Mesendoderm (in vitro differentiated cells): ENCODE results near the gene CP.
"Not testable (repeated sequence)": the region's sequence is repeated elsewhere in the genome, so short reads cannot be mapped to it uniquely, and the experiment has no call there.

Source experiments
- DNase-seq: peaks from one replicate; pipeline ENCODE4 v3.0.0; 2013
- H2AK5ac ChIP-seq: 2 replicates; pipeline ENCODE4 v1.6.1; 2013; ENCODE audit warnings: low read length, inconsistent platforms
- H2BK120ac ChIP-seq: 2 replicates; pipeline ENCODE4 v1.6.1; 2013; ENCODE audit warnings: low read depth, mild to moderate bottlenecking, low read length, moderate library complexity, mixed read lengths
- H2BK15ac ChIP-seq: replicated peaks from 2 replicates; pipeline ENCODE4 v1.6.1; 2013; ENCODE audit warnings: low read depth, mild to moderate bottlenecking, moderate library complexity
- H2BK5ac ChIP-seq: 2 replicates; pipeline ENCODE4 v1.6.1; 2013; ENCODE audit warnings: low read length, inconsistent platforms
- H3K18ac ChIP-seq: 2 replicates; pipeline ENCODE4 v1.6.1; 2013; ENCODE audit warnings: mild to moderate bottlenecking, low read length, mixed read lengths
- H3K23ac ChIP-seq: one replicate; pipeline ENCODE4 v1.6.1; 2013; ENCODE audit warnings: low read length
- H3K27ac ChIP-seq: 2 replicates; pipeline ENCODE4 v1.5.1; 2013; ENCODE audit warnings: low read depth, mild to moderate bottlenecking, inconsistent platforms, low read length, moderate library complexity
- H3K27me3 ChIP-seq: 2 replicates; pipeline ENCODE4 v1.6.1; 2013; ENCODE audit warnings: low read length, control low read depth, mild to moderate bottlenecking, inconsistent platforms; ENCODE audit not compliant: insufficient read depth, poor library complexity
- H3K36me3 ChIP-seq: 2 replicates; pipeline ENCODE4 v1.6.1; 2013; ENCODE audit warnings: low read length, inconsistent platforms; ENCODE audit not compliant: control insufficient read depth, insufficient read depth
- H3K4ac ChIP-seq: one replicate; pipeline ENCODE4 v1.6.1; 2013; ENCODE audit warnings: low read depth, mild to moderate bottlenecking, low read length, moderate library complexity
- H3K4me1 ChIP-seq: 2 replicates; pipeline ENCODE4 v1.6.1; 2013; ENCODE audit warnings: low read depth, low read length, inconsistent platforms; ENCODE audit not compliant: control insufficient read depth
- H3K4me2 ChIP-seq: 2 replicates; pipeline ENCODE4 v1.6.1; 2013; ENCODE audit warnings: low read length
- H3K4me3 ChIP-seq: 2 replicates; pipeline ENCODE4 v1.5.1; 2013; ENCODE audit warnings: mild to moderate bottlenecking, low read length
- H3K56ac ChIP-seq: one replicate; pipeline ENCODE4 v1.6.1; 2013; ENCODE audit warnings: low read length
- H3K79me1 ChIP-seq: 2 replicates; pipeline ENCODE4 v1.6.1; 2013; ENCODE audit warnings: low read length, inconsistent platforms
- H3K79me2 ChIP-seq: 2 replicates; pipeline ENCODE4 v1.6.1; 2013; ENCODE audit warnings: mild to moderate bottlenecking, low read length; ENCODE audit not compliant: control insufficient read depth, insufficient read depth
- H3K9ac ChIP-seq: 2 replicates; pipeline ENCODE4 v1.6.1; 2013; ENCODE audit warnings: low read length, inconsistent platforms
- H4K5ac ChIP-seq: one replicate; pipeline ENCODE4 v1.6.1; 2013; ENCODE audit warnings: low read length
- H4K8ac ChIP-seq: one replicate; pipeline ENCODE4 v1.6.1; 2013; ENCODE audit warnings: low read depth, mild to moderate bottlenecking, control low read depth, low read length, moderate library complexity
- WGBS: extraction: QIAGEN DNeasy Blood & Tissue Kit; methylation state at CpG from one replicate; pipeline ENCODE4 v1.1.7; 2013; ENCODE audit warnings: low lambda C conversion rate, missing lambda C conversion rate; ENCODE audit not compliant: insufficient coverage; ENCODE audit errors: extremely low coverage; 5-methylcytosine and 5-hydroxymethylcytosine counted together

Gene CP

GRCh38 chr3:149196805-149197592 lies 24.6 kb downstream of the CP start:
- not testable (repeated sequence) for H4K5ac ChIP-seq, H3K79me1 ChIP-seq, H2AK5ac ChIP-seq, H2BK5ac ChIP-seq, H3K4me3 ChIP-seq, H3K36me3 ChIP-seq, H3K4me1 ChIP-seq, H3K4ac ChIP-seq, H3K27me3 ChIP-seq, H2BK120ac ChIP-seq, H3K79me2 ChIP-seq, H4K8ac ChIP-seq, H2BK15ac ChIP-seq, H3K23ac ChIP-seq
- no CpG with 5 or more reads among the region's 12 CpGs for WGBS
- peak overlapping the region; percentile 9 for H3K4me2 ChIP-seq
- peak overlapping the region; percentile 63 for H3K18ac ChIP-seq
- H3K27ac ChIP-seq, result peak overlapping the region; percentile 49
- peak overlapping the region; percentile 37 for H3K9ac ChIP-seq
- H3K56ac ChIP-seq, result peak overlapping the region; percentile 58
- DNase-seq, result peak; percentile 43

GRCh38 chr3:149195221-149195620 lies 26.4 kb downstream of the CP start:
- H2AK5ac ChIP-seq, result no peak overlapping the region

GRCh38 chr3:149188494-149188893 lies 33.1 kb downstream of the CP start:
- WGBS, result no CpG with 5 or more reads among the region's 2 CpGs
- H3K4me3 ChIP-seq, result no peak overlapping the region

More at GRCh38 chr3:149195221-149195620, 26.4 kb downstream of the CP start:
- Histone ChIP-seq H3K79me1 (no peaks in the 10 kb centered on the region), H3K79me2 (no peaks in the 10 kb centered on the region), H3K18ac (no peak overlapping the region), H3K4me2 (no peak overlapping the region), H2BK5ac (no peak overlapping the region), H3K27me3 (no peaks in the 10 kb centered on the region), H3K36me3 (no peaks in the 10 kb centered on the region), H3K56ac (no peak overlapping the region), H3K4me1 (peaks cover 7% of the 10 kb centered on the region), H3K27ac (no peak overlapping the region), H4K8ac (no peak overlapping the region), H3K9ac (no peak overlapping the region), H3K4ac (no peak overlapping the region), H2BK15ac (no peak overlapping the region), H3K4me3 (no peak overlapping the region), H4K5ac (no peak overlapping the region), H2BK120ac (no peak overlapping the region), H3K23ac (no peak overlapping the region)
- no CpG with 5 or more reads among the region's 1 CpG for WGBS
- no peak for DNase-seq

GRCh38 chr3:149186721-149187120 lies 34.9 kb downstream of the CP start:
- Histone ChIP-seq H3K4me2 (no peak overlapping the region), H3K56ac (no peak overlapping the region), H3K18ac (peak overlapping the region; percentile 45), H4K5ac (no peak overlapping the region), H2AK5ac (no peak overlapping the region), H3K36me3 (no peaks in the 10 kb centered on the region), H4K8ac (no peak overlapping the region), H2BK5ac (no peak overlapping the region), H3K79me1 (no peaks in the 10 kb centered on the region), H2BK15ac (no peak overlapping the region), H3K23ac (no peak overlapping the region), H3K79me2 (no peaks in the 10 kb centered on the region), H3K27ac (no peak overlapping the region), H3K4me3 (no peak overlapping the region), H3K4me1 (peaks cover 1% of the 10 kb centered on the region), H3K9ac (no peak overlapping the region), H3K4ac (no peak overlapping the region), H3K27me3 (peaks cover 2% of the 10 kb centered on the region), H2BK120ac (no peak overlapping the region)
- no peak for DNase-seq
- no CpG with 5 or more reads among the region's 3 CpGs for WGBS

More at GRCh38 chr3:149188494-149188893, 33.1 kb downstream of the CP start:
- no peak overlapping the region for H3K23ac ChIP-seq
- no peaks in the 10 kb centered on the region for H3K36me3 ChIP-seq
- H3K4ac ChIP-seq, result no peak overlapping the region
- H3K56ac ChIP-seq, result no peak overlapping the region
- no peak overlapping the region for H3K4me2 ChIP-seq
- H3K79me2 ChIP-seq, result no peaks in the 10 kb centered on the region
- peaks cover 1% of the 10 kb centered on the region for H3K4me1 ChIP-seq
- peaks cover 2% of the 10 kb centered on the region for H3K27me3 ChIP-seq
- no peak overlapping the region for H3K27ac ChIP-seq
- no peak overlapping the region for H3K9ac ChIP-seq
- no peak overlapping the region for H4K5ac ChIP-seq
- DNase-seq, result no peak
- no peak overlapping the region for H2AK5ac ChIP-seq
- no peak overlapping the region for H2BK15ac ChIP-seq
- no peak overlapping the region for H3K18ac ChIP-seq
- H3K79me1 ChIP-seq, result no peaks in the 10 kb centered on the region
- H2BK5ac ChIP-seq, result no peak overlapping the region
- no peak overlapping the region for H2BK120ac ChIP-seq
- no peak overlapping the region for H4K8ac ChIP-seq

GRCh38 chr3:149186219-149186618 lies 35.4 kb downstream of the CP start:
- Histone ChIP-seq H3K4me3 (no peak overlapping the region), H2BK120ac (no peak overlapping the region), H3K4ac (no peak overlapping the region), H3K27me3 (peaks cover 2% of the 10 kb centered on the region), H3K79me1 (no peaks in the 10 kb centered on the region), H4K8ac (no peak overlapping the region), H3K4me2 (no peak overlapping the region), H2BK15ac (no peak overlapping the region), H4K5ac (no peak overlapping the region), H3K27ac (no peak overlapping the region), H3K79me2 (no peaks in the 10 kb centered on the region), H3K4me1 (peaks cover 1% of the 10 kb centered on the region), H3K9ac (no peak overlapping the region), H3K56ac (no peak overlapping the region), H2BK5ac (no peak overlapping the region), H3K23ac (no peak overlapping the region), H2AK5ac (no peak overlapping the region), H3K18ac (peak overlapping the region; percentile 45), H3K36me3 (no peaks in the 10 kb centered on the region)
- WGBS, result no CpG with 5 or more reads among the region's 2 CpGs
- peak; percentile 67 for DNase-seq

- DNase-seq, result no peak
- Histone ChIP-seq H3K27me3 (no peaks in the 10 kb centered on the region), H4K8ac (no peak overlapping the region), H3K4me3 (no peak overlapping the region), H2BK5ac (no peak overlapping the region), H3K79me2 (no peaks in the 10 kb centered on the region), H3K23ac (no peak overlapping the region), H3K9ac (no peak overlapping the region), H2AK5ac (no peak overlapping the region), H2BK120ac (no peak overlapping the region), H3K56ac (no peak overlapping the region), H3K36me3 (no peaks in the 10 kb centered on the region), H3K4me1 (peaks cover 1% of the 10 kb centered on the region), H3K4ac (no peak overlapping the region), H4K5ac (no peak overlapping the region), H3K79me1 (no peaks in the 10 kb centered on the region), H2BK15ac (no peak overlapping the region), H3K4me2 (no peak overlapping the region), H3K27ac (no peak overlapping the region), H3K18ac (no peak overlapping the region)
- no CpG with 5 or more reads among the region's 2 CpGs for whole genome bisulfite sequencing
Observed at GRCh38 chr3:149181182-149181581, 40.4 kb downstream of the CP start.
